Heart left ventricle (tissue), 13 donors: ENCODE data around the gene GSTM5.

Experiments
- POLR2A ChIP-seq, 2 donors: fragments of 450-650 bp; IDR thresholded peaks; one replicate each; pipeline ENCODE4 v1.6.1; 2017; ENCODE audit warnings: antibody characterized with exemption in 2 of 2, mild to moderate bottlenecking in 2 of 2, moderate library complexity in 2 of 2
- TF ChIP-seq, protein P1 (sequence below), 12 donors: fragments of 200-600 bp; sonication (generic) in 4 of 12; IDR thresholded peaks; one replicate each; pipeline versions ENCODE4 v1.5.0 to v1.8.0; 2018 to 2022; ENCODE audit warnings: antibody characterized with exemption in 12 of 12, mild to moderate bottlenecking in 5 of 12
- donor health status: ischemic (EF 13 %, LVEDD 7.1; RV severe dilation, severe dysfunction).
- donor health status: DM: no; HTN: yes; CAD: no.
- donor health status: DM: no; HTN: no; CAD: no.
- donor health status: ischemic (EF 25% LVEDD 6.9; RV normal size, moderate dysfunction).
- donor health status: ischemic (EF 25% LVEDD 5.7; RV mildly dilated, moderate dysfunction).
- donor health status: ischemic (EF 35%, LVEDD 5.7; RV mildly dilated, moderate dysfunction).
- donor health status: nonischemic (EF 11% LVEDD 7.7; RV severe dilation, severe dysfunction).
- donor health status: DM: yes; HTN: yes; CAD: no.
- donor health status: PGD.
- donor health status: ischemic (EF 29% LVEDD 5.4; RV normal size, mild dysfunction).
- donor health status: nonischemic (EF 23%, LVEDD 6.1; RV moderate dilation, normal function).

DNA sequence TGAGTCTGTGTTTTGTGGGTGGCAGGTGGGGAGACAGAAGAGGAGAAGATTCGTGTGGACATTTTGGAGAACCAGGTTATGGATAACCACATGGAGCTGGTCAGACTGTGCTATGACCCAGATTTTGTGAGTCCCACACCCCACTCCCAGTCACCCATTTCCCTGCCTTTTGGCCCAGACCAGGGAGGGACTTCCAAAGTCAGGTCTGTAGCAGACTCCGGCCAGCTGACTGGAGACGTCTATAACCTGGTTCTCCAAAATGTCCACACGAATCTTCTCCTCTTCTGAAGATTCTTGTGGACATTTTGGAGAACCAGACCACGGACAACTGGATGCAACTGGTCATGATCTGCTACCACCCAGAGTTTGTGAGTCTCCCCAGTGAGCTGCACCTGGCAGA, 1.6 kb downstream of the GSTM5 start:
- TF ChIP-seq POLR2A (IDR thresholded peaks at IDR 0.05) = no peak
- TF ChIP-seq, protein P1, sequence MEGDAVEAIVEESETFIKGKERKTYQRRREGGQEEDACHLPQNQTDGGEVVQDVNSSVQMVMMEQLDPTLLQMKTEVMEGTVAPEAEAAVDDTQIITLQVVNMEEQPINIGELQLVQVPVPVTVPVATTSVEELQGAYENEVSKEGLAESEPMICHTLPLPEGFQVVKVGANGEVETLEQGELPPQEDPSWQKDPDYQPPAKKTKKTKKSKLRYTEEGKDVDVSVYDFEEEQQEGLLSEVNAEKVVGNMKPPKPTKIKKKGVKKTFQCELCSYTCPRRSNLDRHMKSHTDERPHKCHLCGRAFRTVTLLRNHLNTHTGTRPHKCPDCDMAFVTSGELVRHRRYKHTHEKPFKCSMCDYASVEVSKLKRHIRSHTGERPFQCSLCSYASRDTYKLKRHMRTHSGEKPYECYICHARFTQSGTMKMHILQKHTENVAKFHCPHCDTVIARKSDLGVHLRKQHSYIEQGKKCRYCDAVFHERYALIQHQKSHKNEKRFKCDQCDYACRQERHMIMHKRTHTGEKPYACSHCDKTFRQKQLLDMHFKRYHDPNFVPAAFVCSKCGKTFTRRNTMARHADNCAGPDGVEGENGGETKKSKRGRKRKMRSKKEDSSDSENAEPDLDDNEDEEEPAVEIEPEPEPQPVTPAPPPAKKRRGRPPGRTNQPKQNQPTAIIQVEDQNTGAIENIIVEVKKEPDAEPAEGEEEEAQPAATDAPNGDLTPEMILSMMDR (IDR thresholded peaks at IDR 0.05) = no peak
